Activated naive CD4-positive, alpha-beta T cell treated with anti-CD3 and anti-CD28 coated beads for 36 hours (primary cell): ENCODE results near the gene SERPINB11. TPM values are rescaled to one million over a fixed set of nuclear protein-coding genes. Genes with fewer than 3 reads are reported as not detected.
"Not testable (repeated sequence)": the region's sequence is repeated elsewhere in the genome, so short reads cannot be mapped to it uniquely, and the experiment has no call there.

Experiments
- CTCF ChIA-PET: fragments of 350-600 bp; sonication (Branson Sonifier 250); formaldehyde crosslinking; loops from one replicate; lab custom pipeline; 2021; ENCODE audit warnings: antibody characterized with exemption; lab: Charles Lee
- DNase-seq: peaks from one replicate; pipeline ENCODE4 v3.0.0-alpha.2; 2020
- H3K27ac Mint-ChIP-seq: one replicate; pipeline ENCODE4 v1.8.0; 2021; ENCODE audit warnings: mild to moderate bottlenecking, mixed read lengths
- H3K27me3 Mint-ChIP-seq: one replicate; pipeline ENCODE4 v1.8.0; 2021; ENCODE audit warnings: low read depth, mixed read lengths
- H3K36me3 Mint-ChIP-seq: one replicate; pipeline ENCODE4 v1.8.0; 2021; ENCODE audit warnings: low read depth, mixed read lengths
- H3K4me1 Mint-ChIP-seq: one replicate; pipeline ENCODE4 v1.8.0; 2021; ENCODE audit warnings: low read depth, mixed read lengths
- H3K4me3 Mint-ChIP-seq: one replicate; pipeline ENCODE4 v1.8.0; 2021; ENCODE audit warnings: mild to moderate bottlenecking, moderate library complexity, mixed read lengths
- H3K9me3 Mint-ChIP-seq: one replicate; pipeline ENCODE4 v1.8.0; 2021; ENCODE audit warnings: mixed read lengths
- intact Hi-C: fragments of 100-400 bp; cut with micrococcal nuclease; formaldehyde crosslinking; loops from one replicate; pipeline ENCODE4 v1.15.1; 2023
- total RNA-seq, 2 experiments: library from RNA; stranded (reverse); gene quantifications; one replicate each; pipeline ENCODE4 v1.2.3, GENCODE V29; 2021

The SERPINB11 gene
- total RNA-seq, 2 experiments from 2014 or later: not detected

DNA sequence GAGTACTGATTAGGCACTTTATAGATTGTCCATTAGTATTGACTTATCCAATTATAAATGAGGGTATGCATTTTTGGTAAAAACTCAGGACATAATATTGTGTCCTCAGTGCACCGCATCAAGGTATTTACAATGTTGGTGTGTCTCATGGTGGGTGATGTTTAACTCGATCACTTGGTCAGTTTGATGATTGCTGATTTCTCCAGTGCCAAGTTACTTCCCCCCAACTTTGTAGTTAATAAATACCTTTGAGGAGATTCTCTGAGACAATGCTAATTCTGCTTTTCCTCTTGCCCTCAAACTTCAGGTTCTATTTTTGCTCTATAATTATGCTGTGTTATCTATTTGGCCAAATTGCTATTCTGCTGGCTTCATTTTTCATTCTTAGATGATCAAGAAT, 44.2 kb downstream of the SERPINB11 start:
- Mint-ChIP-seq H3K27me3 (peaks cover 3% of the 10 kb centered on the region), H3K4me3 (no peak overlapping the region), H3K36me3 (no peaks in the 10 kb centered on the region), H3K27ac (no peak overlapping the region), H3K9me3 (peaks cover 3% of the 10 kb centered on the region), H3K4me1 (no peaks in the 10 kb centered on the region)
- CTCF ChIA-PET: no interaction called here
- DNase-seq: no peak
- intact Hi-C loops: no loop called here

- H3K36me3 Mint-ChIP-seq: no peaks in the 10 kb centered on the region
- H3K4me1 Mint-ChIP-seq: no peaks in the 10 kb centered on the region
- H3K4me3 Mint-ChIP-seq: no peak overlapping the region
- DNase-seq: no peak
- no peak overlapping the region for H3K27ac Mint-ChIP-seq
- H3K27me3 Mint-ChIP-seq: peaks cover 3% of the 10 kb centered on the region
- CTCF ChIA-PET: no interaction called here
- peaks cover 3% of the 10 kb centered on the region for H3K9me3 Mint-ChIP-seq
- intact Hi-C loops: no loop called here
Observed at GRCh38 chr18:63749489-63749888, 46.7 kb downstream of the SERPINB11 start.

GRCh38 chr18:63752636-63753035, 49.9 kb downstream of the SERPINB11 start:
- intact Hi-C loops: no loop called here
- peaks cover 3% of the 10 kb centered on the region for H3K9me3 Mint-ChIP-seq
- H3K36me3 Mint-ChIP-seq: no peaks in the 10 kb centered on the region
- H3K4me3 Mint-ChIP-seq: no peak overlapping the region
- CTCF ChIA-PET: no interaction called here
- DNase-seq: no peak
- no peak overlapping the region for H3K27ac Mint-ChIP-seq
- no peaks in the 10 kb centered on the region for H3K4me1 Mint-ChIP-seq
- H3K27me3 Mint-ChIP-seq: peaks cover 3% of the 10 kb centered on the region

- H3K27ac Mint-ChIP-seq: no peak overlapping the region
Observed at GRCh38 chr18:63753676-63754075, 50.9 kb downstream of the SERPINB11 start.

DNA sequence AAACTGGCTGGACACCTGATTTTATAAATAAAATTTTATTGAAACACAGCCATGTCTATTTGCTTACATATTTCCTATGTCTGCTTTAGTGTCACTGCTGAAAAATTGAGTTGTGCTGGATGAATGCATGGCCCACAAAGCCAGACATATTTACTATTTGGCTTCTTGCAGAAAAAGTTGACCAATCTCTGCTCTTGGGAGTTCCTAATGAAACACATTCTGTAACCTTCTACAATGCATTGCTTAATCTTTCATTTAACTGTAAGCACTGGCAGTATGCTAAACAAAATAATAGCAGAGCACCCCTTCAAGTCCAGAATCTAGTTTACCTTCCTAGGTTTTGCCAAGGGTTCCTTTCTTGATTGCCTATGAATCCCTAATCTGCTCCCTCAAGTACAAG, 54.8 kb downstream of the SERPINB11 start:
- no peak for DNase-seq
- Mint-ChIP-seq H3K4me1 (no peaks in the 10 kb centered on the region), H3K4me3 (no peak overlapping the region), H3K27ac (no peak overlapping the region), H3K36me3 (no peaks in the 10 kb centered on the region), H3K9me3 (peaks cover 10% of the 10 kb centered on the region), H3K27me3 (no peaks in the 10 kb centered on the region)
- intact Hi-C loops: no loop called here
- CTCF ChIA-PET: no interaction called here

More at GRCh38 chr18:63753676-63754075, 50.9 kb downstream of the SERPINB11 start:
- intact Hi-C loops: no loop called here
- no peaks in the 10 kb centered on the region for H3K27me3 Mint-ChIP-seq
- no peaks in the 10 kb centered on the region for H3K36me3 Mint-ChIP-seq
- CTCF ChIA-PET: no interaction called here
- DNase-seq: no peak
- no peak overlapping the region for H3K4me3 Mint-ChIP-seq
- no peaks in the 10 kb centered on the region for H3K9me3 Mint-ChIP-seq
- no peaks in the 10 kb centered on the region for H3K4me1 Mint-ChIP-seq

GRCh38 chr18:63758615-63759240, 56.0 kb downstream of the SERPINB11 start:
- Mint-ChIP-seq H3K4me1 (no peaks in the 10 kb centered on the region), H3K36me3 (no peaks in the 10 kb centered on the region), H3K4me3 (no peak overlapping the region), H3K27ac (no peak overlapping the region), H3K27me3 (no peaks in the 10 kb centered on the region), H3K9me3 (peaks cover 10% of the 10 kb centered on the region)
- no peak for DNase-seq
- intact Hi-C loops: no loop called here
- CTCF ChIA-PET: no interaction called here

DNA sequence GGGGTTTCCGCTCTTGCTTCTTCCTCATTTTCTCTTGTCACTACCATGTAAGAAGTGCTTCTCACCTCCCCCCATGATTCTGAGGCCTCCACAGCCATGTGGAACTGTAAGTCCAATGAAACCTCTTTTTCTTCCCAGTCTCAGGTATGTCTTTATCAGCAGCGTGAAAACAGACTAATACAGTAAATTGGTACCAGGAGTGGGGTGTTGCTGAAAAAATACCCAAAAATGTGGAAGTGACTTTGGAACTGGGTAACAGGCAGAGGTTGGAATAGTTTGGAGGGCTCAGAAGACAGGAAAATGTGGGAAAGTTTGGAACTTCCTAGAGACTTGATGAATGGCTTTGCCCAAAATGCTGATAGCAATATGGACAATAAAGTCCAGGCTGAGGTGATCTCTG, 57.0 kb downstream of the SERPINB11 start:
- intact Hi-C loops, CTCF ChIA-PET: not testable (repeated sequence)

DNA sequence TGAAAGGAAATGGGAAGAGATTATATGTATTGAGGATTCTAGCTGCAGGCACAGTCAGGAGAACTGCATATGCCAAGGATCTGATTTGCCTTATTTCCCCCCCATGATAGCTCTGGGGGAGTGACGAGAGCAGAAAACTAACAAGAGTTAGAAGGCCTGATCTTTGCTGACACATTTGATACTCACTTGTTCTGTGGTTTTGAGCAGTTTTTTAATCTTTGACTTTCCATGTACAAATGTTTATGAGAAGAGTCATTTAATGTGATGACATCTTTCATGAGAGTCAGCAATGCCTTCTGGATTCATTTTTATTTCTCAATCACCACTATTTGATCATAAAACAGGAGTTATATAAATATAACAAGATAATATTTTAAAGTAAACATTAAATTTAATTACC, 59.8 kb downstream of the SERPINB11 start:
- Mint-ChIP-seq H3K27me3 (no peaks in the 10 kb centered on the region), H3K4me3 (no peak overlapping the region), H3K27ac (no peak overlapping the region), H3K36me3 (no peaks in the 10 kb centered on the region), H3K9me3 (peaks cover 10% of the 10 kb centered on the region), H3K4me1 (no peaks in the 10 kb centered on the region)
- CTCF ChIA-PET: no interaction called here
- intact Hi-C loops: no loop called here
- no peak for DNase-seq

More for the DNA sequence above, 57.0 kb downstream of the SERPINB11 start:
- not testable (repeated sequence) for H3K4me1 Mint-ChIP-seq, H3K27me3 Mint-ChIP-seq, H3K9me3 Mint-ChIP-seq, H3K27ac Mint-ChIP-seq, H3K4me3 Mint-ChIP-seq, H3K36me3 Mint-ChIP-seq, DNase-seq

GRCh38 chr18:63763831-63764600, 61.3 kb downstream of the SERPINB11 start:
- peaks cover 10% of the 10 kb centered on the region for H3K9me3 Mint-ChIP-seq
- H3K4me3 Mint-ChIP-seq: no peak overlapping the region
- no peaks in the 10 kb centered on the region for H3K27me3 Mint-ChIP-seq
- CTCF ChIA-PET: interaction anchor here (0.6 kb wide), 1 partner anchor 253 kb away, joined by 3 read pairs; no protein-coding TSS in a partner anchor
- H3K4me1 Mint-ChIP-seq: no peaks in the 10 kb centered on the region
- no peaks in the 10 kb centered on the region for H3K36me3 Mint-ChIP-seq
- no peak overlapping the region for H3K27ac Mint-ChIP-seq
- no peak for DNase-seq
- intact Hi-C loops: no loop called here

- no peak for DNase-seq
- no peaks in the 10 kb centered on the region for H3K9me3 Mint-ChIP-seq
- intact Hi-C loops: no loop called here
- H3K27me3 Mint-ChIP-seq: no peaks in the 10 kb centered on the region
- H3K4me1 Mint-ChIP-seq: no peaks in the 10 kb centered on the region
- H3K4me3 Mint-ChIP-seq: no peak overlapping the region
- CTCF ChIA-PET: no interaction called here
- H3K36me3 Mint-ChIP-seq: no peaks in the 10 kb centered on the region
- no peak overlapping the region for H3K27ac Mint-ChIP-seq
Observed at GRCh38 chr18:63765837-63766236, 63.1 kb downstream of the SERPINB11 start.

Other genes starting within 250 kb of the SERPINB11 start
- gene SERPINB5, start 226.0 kb upstream of the SERPINB11 start, total RNA-seq: not detected
- gene SERPINB12, start 160.6 kb upstream of the SERPINB11 start, total RNA-seq: not detected
- not detected for gene SERPINB13, start 115.6 kb upstream of the SERPINB11 start, total RNA-seq
- gene SERPINB4, start 58.7 kb upstream of the SERPINB11 start, total RNA-seq: not detected
- not detected for gene SERPINB3, start 41.1 kb upstream of the SERPINB11 start, total RNA-seq
- not detected for gene SERPINB7, start 72.5 kb downstream of the SERPINB11 start, total RNA-seq
- not detected for gene SERPINB2, start 184.7 kb downstream of the SERPINB11 start, total RNA-seq
- gene SERPINB10, start 205.0 kb downstream of the SERPINB11 start, total RNA-seq: not detected
- 10 to 100 TPM; 25.0 to 31.7 TPM for gene HMSD, start 246.3 kb downstream of the SERPINB11 start, total RNA-seq